GM08714 (cell line): ENCODE measurements around the gene GPR83.

ENCODE experiments used
- H3K4me3 ChIP-seq: fragments of 200-500 bp; sonication (Bioruptor generic); 2 replicates; pipeline ENCODE4 v1.5.1; 2014; ENCODE audit warnings: mild to moderate bottlenecking, low read length, inconsistent platforms
- ZNF274 ChIP-seq: IDR thresholded peaks from 2 replicates; pipeline ENCODE4 v1.6.1; 2012; ENCODE audit warnings: mild to moderate bottlenecking, low read depth, low read length

Gene GPR83

GRCh38 chr11:94400839-94401772, at the start of gene GPR83:
Gene GPR83, minus strand, starts transcription at chr11:94401419. Its CDS starts 172 bp downstream, at chr11:94401247.
- peak within 1 kb of the TSS; percentile 4; the same call in 1 of the 2 replicates for H3K4me3 ChIP-seq
- TF ChIP-seq ZNF274, result no peak

DNA sequence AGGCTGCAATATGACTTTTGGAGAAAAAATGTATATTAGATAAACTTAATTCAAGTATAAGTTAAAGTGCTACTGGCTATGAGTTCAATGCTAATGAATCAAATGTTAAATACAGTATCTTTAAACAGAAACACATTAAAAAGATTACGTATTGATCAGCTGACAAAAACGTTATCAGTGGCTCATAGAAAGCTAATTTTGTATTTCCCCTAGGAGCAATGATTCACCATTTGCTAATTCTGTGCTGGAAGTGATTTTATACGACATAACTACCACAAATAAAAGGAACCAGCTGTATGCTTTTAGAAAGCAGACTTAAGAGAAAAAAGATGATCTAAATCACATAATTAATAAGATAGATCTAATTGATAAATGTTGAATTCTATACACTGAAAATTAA, 48.8 kb upstream of the GPR83 start:
- H3K4me3 ChIP-seq, result no peak overlapping the region
- no peak for TF ChIP-seq ZNF274

DNA sequence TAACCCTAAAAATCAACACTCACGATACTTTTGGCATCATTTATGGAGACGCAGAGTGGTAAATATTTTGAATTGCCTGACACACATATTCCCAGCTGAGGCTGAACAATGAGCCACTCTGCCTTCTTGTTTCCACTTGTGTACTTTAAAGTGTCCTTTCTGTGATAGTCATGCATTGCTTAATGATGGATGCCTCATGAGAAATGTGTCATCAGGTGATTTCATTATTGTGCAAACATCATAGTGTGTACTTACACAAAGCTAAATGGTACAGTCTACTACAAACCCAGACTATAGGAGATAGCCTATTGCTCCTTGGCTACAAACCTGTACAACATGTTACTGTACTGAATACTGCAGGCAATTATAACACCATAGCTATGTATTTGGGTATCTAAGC, 48.2 kb upstream of the GPR83 start:
- no peak for TF ChIP-seq ZNF274
- H3K4me3 ChIP-seq, result no peak overlapping the region

DNA sequence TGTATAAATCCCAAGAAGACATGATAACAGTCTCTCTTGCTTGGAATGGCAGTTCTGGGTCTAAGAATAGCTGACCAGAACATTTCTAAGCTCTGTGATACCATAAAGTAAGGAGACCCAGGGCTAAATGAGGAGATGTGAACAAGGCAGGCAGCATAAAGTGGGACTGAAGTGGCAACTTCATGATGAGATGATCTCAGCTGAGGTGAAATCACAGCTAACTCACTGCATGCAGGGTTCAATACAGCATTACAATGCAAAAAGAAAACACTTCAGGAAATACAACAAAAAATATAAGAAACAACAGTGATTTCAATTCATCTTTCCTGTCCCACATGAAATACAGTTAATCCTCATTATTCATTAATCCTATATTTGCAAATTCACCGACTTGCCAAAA, 47.8 kb upstream of the GPR83 start:
- no peak for TF ChIP-seq ZNF274
- no peak overlapping the region for H3K4me3 ChIP-seq

- TF ChIP-seq ZNF274, result no peak
- no peak overlapping the region for H3K4me3 ChIP-seq
Measured at GRCh38 chr11:94447149-94447548, 45.9 kb upstream of the GPR83 start.

DNA sequence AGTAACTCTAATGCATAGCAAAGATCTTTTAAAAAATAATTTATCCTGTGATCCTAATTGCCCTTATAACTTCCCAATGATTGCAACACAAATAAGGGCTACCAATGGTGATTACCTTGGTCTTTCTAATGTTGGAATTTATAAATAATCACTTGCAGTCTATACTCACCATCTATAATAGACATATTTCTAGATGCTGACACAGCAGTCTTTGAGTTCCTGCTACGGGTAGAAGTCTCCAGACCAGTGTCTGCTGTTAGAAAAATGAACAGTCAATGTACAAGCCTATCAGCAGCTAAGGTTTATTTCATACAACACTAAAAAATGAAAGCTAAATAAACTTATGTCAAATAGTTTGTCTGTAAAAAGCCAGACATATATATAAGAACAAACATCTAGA, 44.4 kb upstream of the GPR83 start:
- TF ChIP-seq ZNF274, result no peak
- H3K4me3 ChIP-seq, result no peak overlapping the region

- TF ChIP-seq ZNF274, result no peak
- no peak overlapping the region for H3K4me3 ChIP-seq
Measured at GRCh38 chr11:94433049-94433448, 31.8 kb upstream of the GPR83 start.

DNA sequence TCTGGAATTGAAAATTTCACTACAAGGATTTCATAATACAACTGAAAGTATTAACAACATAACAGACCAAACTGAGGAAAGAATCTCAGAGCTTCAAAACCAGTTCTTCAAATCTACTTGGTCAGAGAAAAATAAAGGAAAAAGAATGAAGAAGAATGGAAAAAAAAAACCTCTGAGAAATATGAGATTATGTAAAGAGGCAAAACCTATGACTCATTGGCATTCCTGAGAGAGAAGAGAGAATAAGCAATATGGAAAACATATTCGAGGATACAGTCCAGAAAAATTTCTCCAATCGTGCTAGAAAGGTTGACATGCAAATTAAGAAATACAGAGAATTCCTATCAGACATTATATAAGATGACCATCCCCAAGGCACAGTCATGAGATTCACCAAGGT, 23.4 kb upstream of the GPR83 start:
- no peak overlapping the region for H3K4me3 ChIP-seq
- TF ChIP-seq ZNF274, result no peak

GRCh38 chr11:94424011-94424410, 22.8 kb upstream of the GPR83 start:
- no peak for TF ChIP-seq ZNF274
- H3K4me3 ChIP-seq, result no peak overlapping the region

GRCh38 chr11:94423507-94423906, 22.3 kb upstream of the GPR83 start:
- TF ChIP-seq ZNF274, result no peak
- no peak overlapping the region for H3K4me3 ChIP-seq

DNA sequence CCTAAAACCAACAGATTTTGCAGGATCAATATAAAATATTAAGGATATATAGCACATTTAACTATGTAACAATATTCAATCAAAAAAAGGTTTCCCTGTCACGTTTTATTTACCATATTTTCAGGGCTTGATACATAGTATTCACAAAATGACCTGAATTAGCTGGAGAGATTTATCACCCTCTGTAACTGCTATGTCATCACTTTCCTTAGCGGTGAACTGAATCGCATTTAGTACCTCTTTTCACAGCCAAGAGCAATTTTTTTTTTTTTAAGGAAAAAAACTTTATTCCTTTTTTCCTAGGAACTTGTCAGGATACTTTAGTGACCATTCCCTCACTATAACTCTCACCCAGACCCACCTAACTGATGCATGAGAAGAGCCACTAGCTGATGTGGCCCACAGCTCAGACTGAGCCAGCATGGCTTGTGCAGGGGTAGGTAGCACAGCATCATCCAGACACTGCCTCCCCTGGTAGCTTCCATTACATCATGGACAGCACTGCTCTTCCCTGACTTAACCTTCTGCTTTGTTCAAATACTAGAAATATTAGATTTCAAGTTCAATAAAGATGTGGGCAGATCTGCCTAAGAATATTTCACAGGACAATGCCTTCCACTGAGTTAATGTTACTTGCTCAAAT, 17.0 kb upstream of the GPR83 start:
- no peak for TF ChIP-seq ZNF274

GRCh38 chr11:94417386-94417987, 16.3 kb upstream of the GPR83 start:
- no peak for TF ChIP-seq ZNF274
- no peak overlapping the region for H3K4me3 ChIP-seq

More for the DNA sequence above, 17.0 kb upstream of the GPR83 start:
- H3K4me3 ChIP-seq, result no peak overlapping the region

DNA sequence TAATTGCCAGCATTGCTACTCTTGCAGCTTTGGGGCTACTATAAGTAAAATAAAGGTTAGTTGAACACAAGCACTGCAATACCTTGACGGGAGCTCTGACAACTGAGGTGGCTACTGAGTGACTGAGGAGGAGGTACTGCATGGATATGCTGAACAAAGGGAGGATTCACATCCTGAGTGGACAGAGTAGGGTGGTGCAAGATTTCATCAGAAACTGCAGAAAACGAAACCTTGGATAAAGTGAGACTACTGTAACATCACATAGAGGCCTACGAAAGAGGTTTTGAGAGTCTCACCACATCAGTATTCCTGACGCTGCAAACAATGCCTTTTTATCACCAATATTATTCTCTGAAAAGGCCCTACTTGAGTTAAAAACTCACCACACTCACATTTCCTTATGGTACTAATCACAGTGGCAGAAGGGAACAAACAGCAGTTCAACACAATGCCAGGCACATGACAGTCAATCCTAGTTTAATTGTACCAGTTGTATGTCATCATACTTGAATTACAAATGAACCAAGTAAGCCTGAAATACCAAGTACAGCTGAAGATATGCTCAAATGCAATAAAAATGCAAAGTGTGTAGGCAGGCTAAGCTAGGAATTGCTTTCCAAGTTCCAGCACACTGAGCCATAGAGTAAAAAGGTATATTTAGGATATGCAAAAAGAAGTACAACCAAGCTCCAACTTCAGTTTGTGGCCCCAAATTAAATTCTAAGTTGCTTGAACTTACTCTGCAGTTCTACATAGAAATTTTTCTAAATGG, 4.0 kb upstream of the GPR83 start:
- no peak overlapping the region for H3K4me3 ChIP-seq
- TF ChIP-seq ZNF274, result no peak

DNA sequence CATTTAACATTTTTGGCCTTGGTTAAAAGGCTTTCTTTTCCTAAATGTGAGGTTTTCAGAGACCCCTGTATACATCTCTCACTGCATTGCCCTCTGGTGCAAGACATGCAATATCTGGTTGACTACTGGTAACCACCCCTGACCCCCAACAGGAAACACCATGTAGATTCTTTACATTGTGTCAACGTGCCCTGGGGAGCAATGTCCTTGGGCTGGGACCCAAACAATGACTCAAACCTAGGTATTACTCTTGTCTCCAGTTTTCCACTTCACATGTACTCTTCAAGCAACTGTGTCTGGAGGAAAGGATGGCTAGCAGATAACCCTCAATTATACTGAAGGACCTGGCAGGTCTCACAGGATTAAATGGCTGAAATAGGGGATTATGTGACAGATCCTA, 1.1 kb upstream of the GPR83 start:
- TF ChIP-seq ZNF274, result no peak

More for the DNA sequence above, 1.1 kb upstream of the GPR83 start:
- no peak overlapping the region for H3K4me3 ChIP-seq
